ENCODE results near the gene FOXK1.

Gene FOXK1

GRCh38 chr7:4745265-4745919 is 63.3 kb downstream of the FOXK1 start:
- no peak for DNase-seq (ENCODE audit: low spot score)

GRCh38 chr7:4745971-4746919 is 64.2 kb downstream of the FOXK1 start:
- DNase-seq (ENCODE audit: low spot score), result peak; percentile 45

- no peak for DNase-seq (ENCODE audit: low spot score)
Observed at GRCh38 chr7:4747013-4747412, 64.9 kb downstream of the FOXK1 start.

GRCh38 chr7:4747746-4748145 is 65.7 kb downstream of the FOXK1 start:
- DNase-seq (ENCODE audit: low spot score), result no peak

GRCh38 chr7:4748231-4748681 is 66.2 kb downstream of the FOXK1 start:
- no peak for DNase-seq (ENCODE audit: low spot score)

GRCh38 chr7:4749363-4749762 is 67.3 kb downstream of the FOXK1 start:
- no peak for DNase-seq (ENCODE audit: low spot score)

- DNase-seq (ENCODE audit: low spot score), result no peak
Observed at GRCh38 chr7:4749798-4750197, 67.7 kb downstream of the FOXK1 start.

GRCh38 chr7:4751398-4751947 is 69.4 kb downstream of the FOXK1 start:
- no peak for DNase-seq (ENCODE audit: low spot score)

- peak; percentile 88 for DNase-seq (ENCODE audit: low spot score)
Observed at GRCh38 chr7:4753598-4754432, 71.7 kb downstream of the FOXK1 start.

- DNase-seq (ENCODE audit: low spot score), result no peak
Observed at GRCh38 chr7:4754433-4755010, 72.4 kb downstream of the FOXK1 start.

- no peak for DNase-seq (ENCODE audit: low spot score)
Observed at GRCh38 chr7:4755045-4755444, 73.0 kb downstream of the FOXK1 start.

GRCh38 chr7:4758111-4758510 is 76.0 kb downstream of the FOXK1 start:
- DNase-seq (ENCODE audit: low spot score), result no peak

GRCh38 chr7:4758791-4759190 is 76.7 kb downstream of the FOXK1 start:
- DNase-seq (ENCODE audit: low spot score), result no peak

GRCh38 chr7:4759211-4759610 is 77.1 kb downstream of the FOXK1 start:
- no peak for DNase-seq (ENCODE audit: low spot score)

GRCh38 chr7:4760952-4761351 is 78.9 kb downstream of the FOXK1 start:
- no peak for DNase-seq (ENCODE audit: low spot score)

- DNase-seq (ENCODE audit: low spot score), result no peak
Observed at GRCh38 chr7:4762121-4763055, 80.3 kb downstream of the FOXK1 start.

GRCh38 chr7:4763091-4763793 is 81.1 kb downstream of the FOXK1 start:
- no peak for DNase-seq (ENCODE audit: low spot score)

GRCh38 chr7:4763794-4764185 is 81.7 kb downstream of the FOXK1 start:
- no peak for DNase-seq (ENCODE audit: low spot score)

GRCh38 chr7:4764402-4765007 is 82.4 kb downstream of the FOXK1 start:
- no peak for DNase-seq (ENCODE audit: low spot score)

Measured in hematopoietic multipotent progenitor cell treated with erythropoietin and hydrocortisone succinate and interleukin-3 and kit ligand, for 17 days (in vitro differentiated cells).